ENCODE data around the gene DHH.

GRCh38 chr12:49126852-49127763 lies 32.5 kb upstream of the DHH start:
- TF ChIP-seq, protein P1, sequence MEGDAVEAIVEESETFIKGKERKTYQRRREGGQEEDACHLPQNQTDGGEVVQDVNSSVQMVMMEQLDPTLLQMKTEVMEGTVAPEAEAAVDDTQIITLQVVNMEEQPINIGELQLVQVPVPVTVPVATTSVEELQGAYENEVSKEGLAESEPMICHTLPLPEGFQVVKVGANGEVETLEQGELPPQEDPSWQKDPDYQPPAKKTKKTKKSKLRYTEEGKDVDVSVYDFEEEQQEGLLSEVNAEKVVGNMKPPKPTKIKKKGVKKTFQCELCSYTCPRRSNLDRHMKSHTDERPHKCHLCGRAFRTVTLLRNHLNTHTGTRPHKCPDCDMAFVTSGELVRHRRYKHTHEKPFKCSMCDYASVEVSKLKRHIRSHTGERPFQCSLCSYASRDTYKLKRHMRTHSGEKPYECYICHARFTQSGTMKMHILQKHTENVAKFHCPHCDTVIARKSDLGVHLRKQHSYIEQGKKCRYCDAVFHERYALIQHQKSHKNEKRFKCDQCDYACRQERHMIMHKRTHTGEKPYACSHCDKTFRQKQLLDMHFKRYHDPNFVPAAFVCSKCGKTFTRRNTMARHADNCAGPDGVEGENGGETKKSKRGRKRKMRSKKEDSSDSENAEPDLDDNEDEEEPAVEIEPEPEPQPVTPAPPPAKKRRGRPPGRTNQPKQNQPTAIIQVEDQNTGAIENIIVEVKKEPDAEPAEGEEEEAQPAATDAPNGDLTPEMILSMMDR (IDR thresholded peaks at IDR 0.05; ENCODE audit: extremely low read depth in 1 of 2, insufficient read depth in 1 of 2, low read depth in 1 of 2, low read length in 2 of 2) = no peak
- TF ChIP-seq POLR2AphosphoS5 (IDR thresholded peaks at IDR 0.05; ENCODE audit: insufficient read depth, low read depth, low read length) = peak; percentile 63

All from endothelial cell of umbilical vein (primary cell).